Measurements from ENCODE around the gene TCP11L1. TPM values are rescaled to one million over a fixed set of nuclear protein-coding genes. Genes with fewer than 3 reads are reported as not detected.

The TCP11L1 gene
- total and polyA plus RNA-seq, 5 donors = 4.3 to 9.8 (median 8.7) TPM

- no peaks in the 10 kb centered on the region for H3K9me3 ChIP-seq (ENCODE audit: control insufficient read depth, low read length)
- intact Hi-C loops (cut with DNase I) = loop anchor here in 3 of 4 donors (5.0 kb wide), 2 partner anchors 105 to 110 kb away; no protein-coding TSS in a partner anchor
- 95% methylated on average over 3 of the region's 3 CpGs for WGBS
- H3K4me1 ChIP-seq (ENCODE audit: control insufficient read depth, insufficient read depth, low read length) = peaks cover 1% of the 10 kb centered on the region
- no peak for DNase-seq
- no peaks in the 10 kb centered on the region for H3K27me3 ChIP-seq (ENCODE audit: control insufficient read depth, insufficient read depth)
- H3K4me3 ChIP-seq (ENCODE audit: low read length) = no peak overlapping the region
- H3K27ac ChIP-seq (ENCODE audit: low read length) = no peak overlapping the region
- ATAC-seq = no peak
Measured at GRCh38 chr11:33067294-33067693, 27.9 kb downstream of the TCP11L1 start.

- ATAC-seq (no peak), DNase-seq (no peak)
- Histone ChIP-seq H3K27ac (ENCODE audit: low read length) (no peak overlapping the region), H3K4me3 (ENCODE audit: low read length) (no peak overlapping the region), H3K4me1 (ENCODE audit: control insufficient read depth, insufficient read depth, low read length) (peaks cover 1% of the 10 kb centered on the region), H3K27me3 (ENCODE audit: control insufficient read depth, insufficient read depth) (no peaks in the 10 kb centered on the region), H3K9me3 (ENCODE audit: control insufficient read depth, low read length) (no peaks in the 10 kb centered on the region)
- WGBS = 97% methylated on average over 17 of the region's 17 CpGs
- intact Hi-C loops (cut with DNase I) = loop anchor here in 3 of 4 donors (5.0 kb wide), 2 partner anchors 106 to 111 kb away; no protein-coding TSS in a partner anchor
Measured at GRCh38 chr11:33068611-33069340, 29.4 kb downstream of the TCP11L1 start.

- WGBS = 91% methylated on average over 8 of the region's 8 CpGs
- H3K4me1 ChIP-seq (ENCODE audit: control insufficient read depth, insufficient read depth, low read length) = no peaks in the 10 kb centered on the region
- ATAC-seq (no peak), DNase-seq (no peak)
- H3K4me3 ChIP-seq (ENCODE audit: low read length) = no peak overlapping the region
- H3K27ac ChIP-seq (ENCODE audit: low read length) = no peak overlapping the region
- no peaks in the 10 kb centered on the region for H3K9me3 ChIP-seq (ENCODE audit: control insufficient read depth, low read length)
- H3K27me3 ChIP-seq (ENCODE audit: control insufficient read depth, insufficient read depth) = no peaks in the 10 kb centered on the region
- intact Hi-C loops (cut with DNase I) = no loop called here
Measured at GRCh38 chr11:33072465-33072864, 33.1 kb downstream of the TCP11L1 start.

GRCh38 chr11:33083918-33084317 lies 44.5 kb downstream of the TCP11L1 start:
- WGBS = 89% methylated on average over 1 of the region's 1 CpG
- Histone ChIP-seq H3K27me3 (ENCODE audit: control insufficient read depth, insufficient read depth) (no peaks in the 10 kb centered on the region), H3K27ac (ENCODE audit: low read length) (no peak overlapping the region), H3K4me1 (ENCODE audit: control insufficient read depth, insufficient read depth, low read length) (no peaks in the 10 kb centered on the region), H3K4me3 (ENCODE audit: low read length) (no peak overlapping the region), H3K9me3 (ENCODE audit: control insufficient read depth, low read length) (no peaks in the 10 kb centered on the region)
- DNase-seq (no peak), ATAC-seq (no peak)
- intact Hi-C loops (cut with DNase I) = no loop called here

GRCh38 chr11:33086017-33086416 lies 46.6 kb downstream of the TCP11L1 start:
- Histone ChIP-seq H3K27me3 (ENCODE audit: control insufficient read depth, insufficient read depth) (no peaks in the 10 kb centered on the region), H3K9me3 (ENCODE audit: control insufficient read depth, low read length) (no peaks in the 10 kb centered on the region), H3K4me1 (ENCODE audit: control insufficient read depth, insufficient read depth, low read length) (no peaks in the 10 kb centered on the region), H3K4me3 (ENCODE audit: low read length) (no peak overlapping the region), H3K27ac (ENCODE audit: low read length) (no peak overlapping the region)
- DNase-seq = no peak
- intact Hi-C loops (cut with DNase I) = no loop called here
- 75% methylated on average over 1 of the region's 1 CpG for WGBS
- no peak for ATAC-seq

GRCh38 chr11:33089776-33090175 lies 50.4 kb downstream of the TCP11L1 start:
- ATAC-seq (no peak), DNase-seq (no peak)
- H3K27ac ChIP-seq (ENCODE audit: low read length) = no peak overlapping the region
- H3K4me1 ChIP-seq (ENCODE audit: control insufficient read depth, insufficient read depth, low read length) = no peaks in the 10 kb centered on the region
- no peaks in the 10 kb centered on the region for H3K9me3 ChIP-seq (ENCODE audit: control insufficient read depth, low read length)
- no peak overlapping the region for H3K4me3 ChIP-seq (ENCODE audit: low read length)
- intact Hi-C loops (cut with DNase I) = no loop called here
- H3K27me3 ChIP-seq (ENCODE audit: control insufficient read depth, insufficient read depth) = no peaks in the 10 kb centered on the region

- WGBS = 42% methylated on average over 1 of the region's 1 CpG
- no peaks in the 10 kb centered on the region for H3K27me3 ChIP-seq (ENCODE audit: control insufficient read depth, insufficient read depth)
- no peak overlapping the region for H3K4me3 ChIP-seq (ENCODE audit: low read length)
- no peaks in the 10 kb centered on the region for H3K4me1 ChIP-seq (ENCODE audit: control insufficient read depth, insufficient read depth, low read length)
- ATAC-seq (no peak), DNase-seq (no peak)
- H3K27ac ChIP-seq (ENCODE audit: low read length) = no peak overlapping the region
- H3K9me3 ChIP-seq (ENCODE audit: control insufficient read depth, low read length) = no peaks in the 10 kb centered on the region
- intact Hi-C loops (cut with DNase I) = no loop called here
Measured at GRCh38 chr11:33094157-33094556, 54.8 kb downstream of the TCP11L1 start.

GRCh38 chr11:33103836-33104235 lies 64.5 kb downstream of the TCP11L1 start:
- intact Hi-C loops (cut with DNase I) = no loop called here
- ATAC-seq (no peak), DNase-seq (no peak)
- Histone ChIP-seq H3K27me3 (ENCODE audit: control insufficient read depth, insufficient read depth) (no peaks in the 10 kb centered on the region), H3K27ac (ENCODE audit: low read length) (no peak overlapping the region), H3K4me1 (ENCODE audit: control insufficient read depth, insufficient read depth, low read length) (no peaks in the 10 kb centered on the region), H3K9me3 (ENCODE audit: control insufficient read depth, low read length) (no peaks in the 10 kb centered on the region), H3K4me3 (ENCODE audit: low read length) (no peak overlapping the region)

- Histone ChIP-seq H3K4me1 (ENCODE audit: control insufficient read depth, insufficient read depth, low read length) (no peaks in the 10 kb centered on the region), H3K27me3 (ENCODE audit: control insufficient read depth, insufficient read depth) (no peaks in the 10 kb centered on the region), H3K27ac (ENCODE audit: low read length) (no peak overlapping the region), H3K9me3 (ENCODE audit: control insufficient read depth, low read length) (no peaks in the 10 kb centered on the region), H3K4me3 (ENCODE audit: low read length) (no peak overlapping the region)
- intact Hi-C loops (cut with DNase I) = no loop called here
- no peak for DNase-seq
- ATAC-seq = no peak
Measured at GRCh38 chr11:33109294-33109895, 70.0 kb downstream of the TCP11L1 start.

GRCh38 chr11:33110083-33110482 lies 70.7 kb downstream of the TCP11L1 start:
- intact Hi-C loops (cut with DNase I) = no loop called here
- DNase-seq = peak in 1 of 3 donors; percentile 16
- WGBS = 42% methylated on average over 1 of the region's 1 CpG

GRCh38 chr11:33116535-33116934 lies 77.2 kb downstream of the TCP11L1 start:
- Histone ChIP-seq H3K27ac (ENCODE audit: low read length) (no peak overlapping the region), H3K4me3 (ENCODE audit: low read length) (no peak overlapping the region), H3K27me3 (ENCODE audit: control insufficient read depth, insufficient read depth) (no peaks in the 10 kb centered on the region), H3K4me1 (ENCODE audit: control insufficient read depth, insufficient read depth, low read length) (no peaks in the 10 kb centered on the region), H3K9me3 (ENCODE audit: control insufficient read depth, low read length) (no peaks in the 10 kb centered on the region)
- ATAC-seq = no peak
- intact Hi-C loops (cut with DNase I) = no loop called here
- DNase-seq = no peak

More at GRCh38 chr11:33110083-33110482, 70.7 kb downstream of the TCP11L1 start:
- H3K27ac ChIP-seq (ENCODE audit: low read length) = no peak overlapping the region
- no peaks in the 10 kb centered on the region for H3K27me3 ChIP-seq (ENCODE audit: control insufficient read depth, insufficient read depth)
- no peaks in the 10 kb centered on the region for H3K4me1 ChIP-seq (ENCODE audit: control insufficient read depth, insufficient read depth, low read length)
- no peak for ATAC-seq
- H3K9me3 ChIP-seq (ENCODE audit: control insufficient read depth, low read length) = no peaks in the 10 kb centered on the region
- H3K4me3 ChIP-seq (ENCODE audit: low read length) = no peak overlapping the region

Data from right cardiac atrium (tissue), 5 donors.